ENCODE measurements around the gene ENKD1.

ENKD1 gene

GRCh38 chr16:67662653-67663010 lies 3.9 kb downstream of the ENKD1 start:
- no peak for ATAC-seq

- no peak for ATAC-seq
Measured at GRCh38 chr16:67661886-67662652, 4.5 kb downstream of the ENKD1 start.

GRCh38 chr16:67661101-67661761 lies 5.3 kb downstream of the ENKD1 start:
- no peak for ATAC-seq

GRCh38 chr16:67660564-67661028 lies 6.0 kb downstream of the ENKD1 start, which contains the start of gene PARD6A:
Gene PARD6A (plus strand): TSS chr16:67660960. CDS start chr16:67661039, 79 bp downstream.
- ATAC-seq = peak; percentile 87 to 90

GRCh38 chr16:67659675-67660563 lies 6.6 kb downstream of the ENKD1 start, which contains the start of gene ACD:
Gene ACD (minus strand): TSS chr16:67660260. CDS start chr16:67660220, 40 bp downstream.
- peak; percentile 59 to 62 for ATAC-seq

GRCh38 chr16:67658849-67659674 lies 7.5 kb downstream of the ENKD1 start:
- no peak for ATAC-seq

- no peak for ATAC-seq
Measured at GRCh38 chr16:67657751-67658518, 8.6 kb downstream of the ENKD1 start.

GRCh38 chr16:67657017-67657608 lies 9.4 kb downstream of the ENKD1 start:
- no peak for ATAC-seq

- ATAC-seq = no peak
Measured at GRCh38 chr16:67656344-67657016, 10.1 kb downstream of the ENKD1 start.

- ATAC-seq = no peak
Measured at GRCh38 chr16:67655363-67655762, 11.2 kb downstream of the ENKD1 start.

- ATAC-seq = no peak
Measured at GRCh38 chr16:67654403-67654911, 12.1 kb downstream of the ENKD1 start.

GRCh38 chr16:67653789-67654402 lies 12.7 kb downstream of the ENKD1 start:
- no peak for ATAC-seq

- no peak for ATAC-seq
Measured at GRCh38 chr16:67653128-67653788, 13.3 kb downstream of the ENKD1 start.

GRCh38 chr16:67652578-67653127 lies 13.9 kb downstream of the ENKD1 start:
- no peak for ATAC-seq

GRCh38 chr16:67651847-67652246 lies 14.7 kb downstream of the ENKD1 start:
- ATAC-seq = no peak

- no peak for ATAC-seq
Measured at GRCh38 chr16:67651039-67651438, 15.5 kb downstream of the ENKD1 start.

- ATAC-seq = no peak
Measured at GRCh38 chr16:67650023-67650422, 16.5 kb downstream of the ENKD1 start.

GRCh38 chr16:67649494-67649931 lies 17.0 kb downstream of the ENKD1 start:
- no peak for ATAC-seq
